ENCODE measurements around the gene SBK1.

Gene SBK1

DNA sequence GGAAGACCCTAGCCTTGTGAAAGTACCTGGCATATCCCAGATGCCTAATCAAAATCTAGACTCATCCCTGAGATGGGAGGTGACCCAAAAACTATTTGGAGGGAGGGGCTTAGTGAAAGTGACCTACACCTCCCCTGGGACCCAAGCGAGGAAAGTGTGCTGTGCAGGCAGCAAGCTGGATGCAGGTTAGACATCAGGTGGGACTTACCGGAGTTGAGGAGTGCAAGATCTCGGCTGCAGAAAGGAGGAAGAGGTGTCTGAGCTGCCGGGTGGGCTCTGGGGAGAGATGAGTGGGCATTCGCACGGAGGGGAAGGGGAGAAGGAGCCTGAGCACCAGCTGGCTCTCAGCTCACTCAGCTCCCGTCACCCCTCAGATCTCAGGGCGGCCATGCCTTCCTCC is 10.3 kb upstream of the SBK1 start:
- DNase-seq (ENCODE audit: low read depth in 2 of 2): no peak

- DNase-seq (ENCODE audit: low read depth in 2 of 2): no peak
Observed at GRCh38 chr16:28283173-28283572, 9.2 kb upstream of the SBK1 start.

- no peak for DNase-seq (ENCODE audit: low read depth in 2 of 2)
Observed at GRCh38 chr16:28283798-28284577, 8.3 kb upstream of the SBK1 start.

GRCh38 chr16:28285649-28286048 is 6.7 kb upstream of the SBK1 start:
- no peak for DNase-seq (ENCODE audit: low read depth in 2 of 2)

- no peak for DNase-seq (ENCODE audit: low read depth in 2 of 2)
Observed at GRCh38 chr16:28288114-28288513, 4.2 kb upstream of the SBK1 start.

- no peak for DNase-seq (ENCODE audit: low read depth in 2 of 2)
Observed at GRCh38 chr16:28289048-28289447, 3.3 kb upstream of the SBK1 start.

GRCh38 chr16:28289939-28290858 is 2.1 kb upstream of the SBK1 start:
- no peak for DNase-seq (ENCODE audit: low read depth in 2 of 2)

DNA sequence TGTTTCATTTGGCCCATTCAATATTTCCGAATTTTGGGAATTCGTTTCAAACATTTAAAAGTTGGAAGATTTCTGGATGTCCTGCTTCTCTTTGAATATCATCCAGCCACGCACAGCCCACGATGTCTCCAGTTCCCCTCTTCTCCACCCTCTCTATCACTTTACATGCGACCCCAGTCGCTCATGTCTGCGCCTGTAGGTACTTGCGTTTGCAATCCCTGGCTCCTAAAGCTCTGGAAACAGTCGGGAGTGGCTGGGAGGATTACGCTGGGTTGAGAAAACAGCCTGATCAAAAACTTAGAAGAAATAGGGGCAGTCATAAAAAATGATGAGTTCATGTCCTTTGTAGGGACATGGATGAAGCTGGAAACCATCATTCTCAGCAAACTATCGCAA is 1.5 kb upstream of the SBK1 start:
- DNase-seq (ENCODE audit: low read depth in 2 of 2): no peak

GRCh38 chr16:28292731-28293600 is 641 bp downstream of the SBK1 start:
- DNase-seq (ENCODE audit: low read depth in 2 of 2): no peak

- no peak for DNase-seq (ENCODE audit: low read depth in 2 of 2)
Observed at GRCh38 chr16:28293601-28293960, 1.3 kb downstream of the SBK1 start.

- no peak for DNase-seq (ENCODE audit: low read depth in 2 of 2)
Observed at GRCh38 chr16:28294201-28294600, 1.9 kb downstream of the SBK1 start.

DNA sequence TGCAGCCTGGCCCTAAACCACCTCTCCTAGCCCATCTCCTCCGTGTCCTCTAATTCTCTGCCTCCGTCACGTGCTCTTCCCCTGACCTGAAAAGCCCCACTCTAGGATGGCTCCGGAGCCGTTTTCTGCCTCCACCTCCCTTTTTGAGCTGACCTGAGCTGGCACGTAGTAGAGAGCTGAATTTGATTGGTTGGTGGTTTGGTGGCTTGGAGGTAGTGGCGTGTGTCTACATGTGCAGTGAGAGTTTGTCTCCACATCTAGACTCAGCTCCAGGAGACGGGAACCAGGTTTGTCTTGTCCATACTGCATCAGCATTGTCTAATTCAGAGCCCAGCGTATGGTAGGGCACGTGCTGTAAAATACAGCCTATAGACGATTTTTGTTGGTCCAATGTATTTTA is 3.0 kb downstream of the SBK1 start:
- DNase-seq (ENCODE audit: low read depth in 2 of 2): no peak

DNA sequence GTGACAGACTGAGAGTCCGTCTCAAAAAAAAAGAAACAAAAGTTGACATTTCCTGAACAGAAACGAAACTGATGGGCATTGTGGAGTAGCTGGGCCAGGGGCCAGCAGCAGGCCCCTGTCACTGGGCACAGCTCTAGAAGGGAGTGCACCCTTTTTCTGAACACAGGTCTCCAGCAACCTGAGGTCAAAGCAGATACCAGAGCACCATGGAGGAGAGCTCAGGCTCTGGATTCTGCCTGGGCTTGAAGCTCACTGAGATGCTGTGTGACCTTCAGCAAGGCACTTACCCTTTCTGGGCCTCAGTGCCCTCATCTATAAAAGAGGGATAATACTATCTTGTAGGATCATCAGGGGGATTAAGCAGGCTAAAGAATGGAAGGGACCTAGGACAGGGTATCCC is 5.0 kb downstream of the SBK1 start:
- no peak for DNase-seq (ENCODE audit: low read depth in 2 of 2)

DNA sequence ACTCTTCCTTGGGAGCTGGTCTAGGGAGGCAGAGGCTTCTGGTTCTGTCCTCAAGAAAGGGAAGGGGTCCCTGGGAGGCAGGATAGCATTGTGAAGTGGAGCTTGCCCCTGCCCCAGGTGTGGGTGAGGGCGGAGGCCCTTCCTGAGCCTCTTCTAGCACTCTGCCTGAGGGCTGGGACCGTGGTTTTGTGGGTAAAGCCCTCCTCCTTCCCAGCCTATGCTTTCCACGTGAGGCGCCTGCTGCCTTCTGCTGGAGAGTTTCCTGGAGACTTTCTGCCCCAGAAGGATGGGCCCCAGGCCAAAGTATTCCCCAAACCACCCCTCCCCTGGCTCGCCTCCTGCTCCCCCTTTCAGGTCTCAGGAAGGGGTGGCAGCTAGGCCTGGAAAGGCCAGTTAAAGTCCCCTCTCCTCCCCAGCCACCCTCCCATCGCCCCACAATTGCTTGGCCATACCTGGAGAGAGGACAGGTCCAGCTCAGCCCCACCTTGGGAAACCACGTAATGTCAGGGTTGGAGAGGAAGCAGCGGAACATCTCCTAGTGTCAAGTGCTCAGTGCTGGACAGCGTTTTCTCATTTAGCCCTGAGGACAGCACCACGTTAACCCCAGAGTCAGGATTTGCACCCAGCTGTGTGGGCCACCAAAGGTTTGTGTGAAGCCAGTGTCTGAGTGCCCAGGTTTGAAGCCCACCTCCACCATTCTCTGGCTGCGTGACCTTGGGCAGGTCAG is 5.6 kb downstream of the SBK1 start:
- no peak for DNase-seq (ENCODE audit: low read depth in 2 of 2)

DNA sequence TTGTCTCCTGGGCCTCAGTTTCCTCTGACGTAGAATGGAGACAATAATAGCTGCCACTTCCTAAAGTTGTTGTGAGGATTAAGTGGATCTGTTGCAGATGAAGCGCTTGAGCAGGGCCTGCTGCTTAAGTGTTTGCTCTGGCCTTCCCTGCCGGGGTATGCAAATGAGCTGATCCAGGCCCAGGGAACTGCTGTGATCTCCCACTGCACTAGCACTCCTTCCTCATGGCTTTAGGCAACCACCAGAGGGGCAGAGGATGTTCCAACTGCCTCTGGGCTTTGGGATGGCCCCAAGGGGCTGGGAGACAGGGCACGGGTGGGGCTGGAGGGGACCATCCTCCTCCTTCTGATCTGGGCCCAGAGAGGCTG is 6.2 kb downstream of the SBK1 start:
- DNase-seq (ENCODE audit: low read depth in 2 of 2): no peak

- DNase-seq (ENCODE audit: low read depth in 2 of 2): no peak
Observed at GRCh38 chr16:28300327-28300726, 8.0 kb downstream of the SBK1 start.

DNA sequence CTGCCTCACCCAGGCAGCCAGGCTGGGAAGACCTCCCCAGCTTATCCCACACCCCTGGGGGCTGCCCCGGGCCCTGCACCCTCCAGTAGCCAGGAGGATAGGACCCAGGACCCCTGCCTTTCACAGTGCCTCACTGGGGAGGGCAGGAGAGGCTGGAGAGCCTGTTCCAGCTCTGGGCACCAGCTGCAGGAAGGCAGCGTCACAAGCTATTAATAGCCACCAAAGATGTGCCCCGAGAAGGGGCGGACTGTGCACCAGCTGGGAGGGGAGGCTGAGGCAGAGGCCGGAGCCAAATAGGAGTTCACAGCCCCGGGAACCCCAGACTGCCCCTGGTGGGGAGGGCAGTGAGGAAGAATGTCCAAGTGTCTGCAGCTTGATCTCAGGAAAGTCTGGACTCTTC is 8.8 kb downstream of the SBK1 start:
- DNase-seq (ENCODE audit: low read depth in 2 of 2): no peak

GRCh38 chr16:28301620-28302019 is 9.3 kb downstream of the SBK1 start:
- no peak for DNase-seq (ENCODE audit: low read depth in 2 of 2)

DNA sequence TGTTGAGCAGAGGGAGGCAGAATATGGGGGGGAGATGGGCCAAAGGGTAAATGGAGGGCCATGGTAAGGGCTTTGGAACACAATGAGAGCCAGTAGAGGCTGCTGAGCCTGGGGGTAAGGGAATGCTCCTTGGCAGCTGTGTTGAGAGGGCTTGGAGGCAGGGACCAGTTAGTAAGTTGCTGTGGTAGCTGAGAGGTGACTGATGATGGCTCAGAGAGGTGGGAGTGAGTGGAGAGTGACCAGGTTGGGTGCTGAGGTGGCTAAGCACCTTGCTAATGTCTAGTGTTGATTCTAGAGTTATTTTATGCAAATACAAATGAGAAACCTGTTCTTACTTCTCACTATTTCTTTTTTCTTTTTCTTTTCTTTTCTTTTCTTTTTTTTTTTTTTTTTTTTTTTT is 10.8 kb downstream of the SBK1 start:
- DNase-seq (ENCODE audit: low read depth in 2 of 2): no peak

DNA sequence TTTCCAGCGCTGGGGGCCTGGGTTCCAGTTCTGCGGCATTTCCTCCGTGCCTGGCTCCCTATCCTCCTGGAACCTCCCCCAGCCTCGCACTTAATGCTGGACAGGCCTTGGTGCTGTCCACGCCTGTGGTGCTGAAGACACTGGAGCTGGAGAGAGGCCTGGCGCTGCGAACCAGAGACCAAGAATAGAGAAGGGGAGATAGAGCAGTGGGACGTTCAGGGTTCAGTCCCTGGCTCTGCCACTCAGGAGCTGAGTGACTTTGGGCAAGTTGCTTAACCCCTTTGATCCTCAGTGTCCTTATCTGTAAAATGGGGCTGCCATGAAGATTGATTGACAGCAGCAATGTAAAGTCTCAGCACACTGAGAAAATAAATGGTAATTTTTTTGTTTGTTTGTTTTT is 11.9 kb downstream of the SBK1 start:
- DNase-seq (ENCODE audit: low read depth in 2 of 2): no peak

DNA sequence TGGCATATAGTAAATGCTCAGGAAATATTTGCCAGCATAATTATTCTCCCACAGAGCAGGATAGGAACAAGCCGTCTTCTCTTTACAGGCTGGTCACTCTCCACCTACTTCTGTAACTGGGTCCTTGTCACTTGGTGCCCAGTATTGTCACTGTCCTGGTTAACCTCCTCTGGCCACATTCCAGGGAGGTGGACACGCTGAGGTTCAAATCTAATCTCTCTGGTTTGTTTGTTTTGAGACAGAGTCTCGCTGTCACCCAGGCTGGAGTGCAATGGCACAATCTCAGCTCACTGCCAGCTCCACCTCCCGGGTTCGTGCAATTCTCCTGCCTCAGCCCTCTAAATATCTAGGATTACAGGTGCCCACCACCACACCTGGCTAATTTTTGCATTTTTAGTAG is 15.6 kb downstream of the SBK1 start:
- no peak for DNase-seq (ENCODE audit: low read depth in 2 of 2)
